ENCODE data around the gene SYNE1. TPM values are rescaled to one million over a fixed set of nuclear protein-coding genes. Genes with fewer than 3 reads are reported as not detected.
"Not testable (repeated sequence)": the region's sequence is repeated elsewhere in the genome, so short reads cannot be mapped to it uniquely, and the experiment has no call there.

The SYNE1 gene
- total and polyA plus RNA-seq, 8 donors, result 12.8 to 279 (median 108) TPM

GRCh38 chr6:152661776-152662175 lies 24.6 kb upstream of the SYNE1 start:
- Histone ChIP-seq H3K4me3 (no peak overlapping the region), H3K36me3 (no peaks in the 10 kb centered on the region), H3K4me1 (no peaks in the 10 kb centered on the region), H3K9me3 (no peaks in the 10 kb centered on the region), H3K27me3 (no peaks in the 10 kb centered on the region), H3K27ac (no peak overlapping the region)
- intact Hi-C loops (cut with DNase I; ENCODE audit: low total_unique reads), result no loop called here
- no peak for TF ChIP-seq CTCF (IDR thresholded peaks at IDR 0.05)
- no peak for TF ChIP-seq POLR2A (IDR thresholded peaks at IDR 0.05)
- no peak for TF ChIP-seq EP300 (IDR thresholded peaks at IDR 0.05)
- no peak for TF ChIP-seq POLR2AphosphoS5 (IDR thresholded peaks at IDR 0.05)
- DNase-seq, result no peak
- WGBS, 5 donors, result 83 to 90% (median 89%) methylated on average over 3 of the region's 3 CpGs

GRCh38 chr6:152651986-152652385 lies 14.8 kb upstream of the SYNE1 start:
- WGBS, 5 donors, result 61 to 80% (median 75%) methylated on average over 3 of the region's 3 CpGs
- DNase-seq, result no peak
- no peak overlapping the region for H3K4me3 ChIP-seq
- no peak for TF ChIP-seq EP300 (IDR thresholded peaks at IDR 0.05)
- no peak for TF ChIP-seq POLR2AphosphoS5 (IDR thresholded peaks at IDR 0.05)
- TF ChIP-seq CTCF (IDR thresholded peaks at IDR 0.05), result no peak
- no peak for TF ChIP-seq POLR2A (IDR thresholded peaks at IDR 0.05)
- H3K4me1 ChIP-seq, result peaks cover 0 to 8% (median 0%) of the 10 kb centered on the region in 4 donors
- H3K27ac ChIP-seq, result no peak overlapping the region
- no peaks in the 10 kb centered on the region for H3K36me3 ChIP-seq
- no peaks in the 10 kb centered on the region for H3K9me3 ChIP-seq
- intact Hi-C loops (cut with DNase I; ENCODE audit: low total_unique reads), result no loop called here
- H3K27me3 ChIP-seq, result no peaks in the 10 kb centered on the region

- WGBS, 5 donors, result 36 to 67% (median 58%) methylated on average over 2 of the region's 2 CpGs
Observed at GRCh38 chr6:152648105-152648504, 10.9 kb upstream of the SYNE1 start.

GRCh38 chr6:152646732-152647131 lies 9.6 kb upstream of the SYNE1 start:
- DNase-seq; H3K36me3 ChIP-seq; H3K4me1 ChIP-seq; H3K27me3 ChIP-seq; H3K4me3 ChIP-seq; H3K27ac ChIP-seq; intact Hi-C loops (cut with DNase I; ENCODE audit: low total_unique reads); H3K9me3 ChIP-seq: not testable (repeated sequence)
- 75 to 93% (median 88%) methylated on average over 4 of the region's 4 CpGs for WGBS, 5 donors

More at GRCh38 chr6:152648105-152648504, 10.9 kb upstream of the SYNE1 start:
- no peaks in the 10 kb centered on the region for H3K36me3 ChIP-seq
- no peaks in the 10 kb centered on the region for H3K27me3 ChIP-seq
- no peak for TF ChIP-seq POLR2A (IDR thresholded peaks at IDR 0.05)
- no peak for TF ChIP-seq CTCF (IDR thresholded peaks at IDR 0.05)
- TF ChIP-seq POLR2AphosphoS5 (IDR thresholded peaks at IDR 0.05), result peak in 1 of 3 donors; percentile 12
- no peak for TF ChIP-seq EP300 (IDR thresholded peaks at IDR 0.05)
- H3K4me3 ChIP-seq, result no peak overlapping the region
- intact Hi-C loops (cut with DNase I; ENCODE audit: low total_unique reads), result no loop called here
- H3K27ac ChIP-seq, result peak overlapping the region in 1 of 5 donors; percentile 11
- H3K4me1 ChIP-seq, result peaks cover 0 to 8% (median 0%) of the 10 kb centered on the region in 4 donors
- no peaks in the 10 kb centered on the region for H3K9me3 ChIP-seq
- DNase-seq, result peak in 1 of 2 donors; percentile 76

- Histone ChIP-seq H3K27ac (no peak overlapping the region), H3K36me3 (no peaks in the 10 kb centered on the region), H3K9me3 (no peaks in the 10 kb centered on the region), H3K4me1 (peaks cover 0 to 3% (median under 1%) of the 10 kb centered on the region in 4 donors), H3K4me3 (no peak overlapping the region), H3K27me3 (no peaks in the 10 kb centered on the region)
- WGBS, 5 donors, result 38 to 48% (median 42%) methylated on average over 8 of the region's 8 CpGs
- DNase-seq, result peak; percentile 78 to 82
- TF ChIP-seq POLR2AphosphoS5 (IDR thresholded peaks at IDR 0.05), result peak in 1 of 3 donors; percentile 16
- TF ChIP-seq CTCF (IDR thresholded peaks at IDR 0.05), result peak in 5 of 7 experiments; percentile 23 to 71 (median 46)
- TF ChIP-seq POLR2A (IDR thresholded peaks at IDR 0.05), result no peak
- no peak for TF ChIP-seq EP300 (IDR thresholded peaks at IDR 0.05)
- intact Hi-C loops (cut with DNase I; ENCODE audit: low total_unique reads), result no loop called here
Observed at GRCh38 chr6:152642578-152643375, 5.6 kb upstream of the SYNE1 start.
